HEK293 (cell line): Measurements from ENCODE around the gene PHGDH.

Experiments
- ATF2 ChIP-seq: fragments of 450-650 bp; formaldehyde crosslinking; IDR thresholded peaks from 2 replicates; pipeline ENCODE4 v1.5.1; 2016; ENCODE audit warnings: missing biosample characterization, missing genetic modification characterization, low read depth
- CTCF ChIP-seq: fragments of 450-650 bp; formaldehyde crosslinking; IDR thresholded peaks from 2 replicates; pipeline ENCODE4 v1.5.1; 2016; ENCODE audit warnings: missing biosample characterization, missing genetic modification characterization
- GLI4 ChIP-seq: fragments of 450-650 bp; formaldehyde crosslinking; IDR thresholded peaks from 2 replicates; pipeline ENCODE4 v1.5.1; 2016; ENCODE audit warnings: missing biosample characterization, missing genetic modification characterization
- KLF9 ChIP-seq: fragments of 450-650 bp; formaldehyde crosslinking; IDR thresholded peaks from 2 replicates; pipeline ENCODE4 v1.5.1; 2016; ENCODE audit warnings: missing biosample characterization, missing genetic modification characterization, low read depth
- MEIS1 ChIP-seq: sonication (generic); formaldehyde crosslinking; IDR thresholded peaks from 2 replicates; pipeline ENCODE4 v1.8.1; 2022; ENCODE audit warnings: missing genetic modification reagents, mild to moderate bottlenecking, borderline replicate concordance
- MYNN ChIP-seq: fragments of 450-650 bp; formaldehyde crosslinking; IDR thresholded peaks from 2 replicates; pipeline ENCODE4 v1.5.1; 2016; ENCODE audit warnings: missing biosample characterization, missing genetic modification characterization, borderline replicate concordance
- PBX3 ChIP-seq: sonication (generic); formaldehyde crosslinking; IDR thresholded peaks from 2 replicates; pipeline ENCODE4 v1.8.1; 2022; ENCODE audit warnings: mild to moderate bottlenecking, moderate library complexity, missing genetic modification reagents
- PRDM10 ChIP-seq: fragments of 450-650 bp; formaldehyde crosslinking; IDR thresholded peaks from 2 replicates; pipeline ENCODE4 v1.5.1; 2016; ENCODE audit warnings: missing biosample characterization, missing genetic modification characterization
- YY1 ChIP-seq: fragments of 450-650 bp; formaldehyde crosslinking; IDR thresholded peaks from 2 replicates; pipeline ENCODE4 v1.5.1; 2018; ENCODE audit warnings: missing biosample characterization, missing genetic modification characterization
- ZBTB48 ChIP-seq: fragments of 450-650 bp; formaldehyde crosslinking; IDR thresholded peaks from 2 replicates; pipeline ENCODE4 v1.5.1; 2016; ENCODE audit warnings: missing biosample characterization, missing genetic modification characterization
- ZBTB8A ChIP-seq: fragments of 450-650 bp; formaldehyde crosslinking; IDR thresholded peaks from 2 replicates; pipeline ENCODE4 v1.5.1; 2016; ENCODE audit warnings: missing biosample characterization, missing genetic modification characterization
- ZNF175 ChIP-seq: fragments of 450-650 bp; formaldehyde crosslinking; IDR thresholded peaks from 2 replicates; pipeline ENCODE4 v1.5.1; 2016; ENCODE audit warnings: missing biosample characterization, missing genetic modification characterization
- ZNF658 ChIP-seq: fragments of 450-650 bp; formaldehyde crosslinking; IDR thresholded peaks from 2 replicates; pipeline ENCODE4; 2016; ENCODE audit warnings: missing biosample characterization, missing genetic modification characterization

- TF ChIP-seq YY1 (tag by site-specific recombination) (no peak), CTCF (tag by site-specific recombination) (no peak), PRDM10 (tag by site-specific recombination) (no peak), ZNF658 (tag by site-specific recombination) (no peak), MYNN (no peak), ATF2 (no peak), GLI4 (no peak), KLF9 (tag by site-specific recombination) (no peak), ZBTB48 (tag by site-specific recombination) (no peak), ZNF175 (tag by site-specific recombination) (no peak), MEIS1 (CRISPR knock-in tag) (no peak), PBX3 (no peak), ZBTB8A (tag by site-specific recombination) (no peak)
Measured at GRCh38 chr1:119742202-119742601, 30.5 kb downstream of the PHGDH start.
